GM19455 (cell line): ENCODE data around the gene AEBP2.

Source experiments
- ATAC-seq: cut with Tn5 transposase; IDR thresholded peaks from one replicate; pipeline ENCODE4 v1.9.1; 2021; ENCODE audit not compliant: unreplicated experiment

AEBP2 gene

GRCh38 chr12:19548834-19549233, 109.5 kb downstream of the AEBP2 start:
- ATAC-seq, result no peak

- peak; percentile 43 for ATAC-seq
Measured at GRCh38 chr12:19550626-19551025, 111.3 kb downstream of the AEBP2 start.

GRCh38 chr12:19552441-19553097, 113.3 kb downstream of the AEBP2 start:
- ATAC-seq, result peak; percentile 73

GRCh38 chr12:19553175-19553574, 113.9 kb downstream of the AEBP2 start:
- ATAC-seq, result no peak

- no peak for ATAC-seq
Measured at GRCh38 chr12:19561411-19561961, 122.2 kb downstream of the AEBP2 start.
